K562 (cell line): ENCODE measurements around the gene SERPINB7.

Experiments
- BRD4 ChIP-seq: fragments of 200-600 bp; sonication (generic); IDR thresholded peaks from 2 replicates; pipeline ENCODE4 v1.6.1; 2017; ENCODE audit warnings: inconsistent platforms
- NFRKB ChIP-seq: fragments of 450-650 bp; IDR thresholded peaks from 2 replicates; pipeline ENCODE4 v1.6.1; 2016; ENCODE audit warnings: low read depth
- PCBP1 ChIP-seq: fragments of 200-400 bp; formaldehyde crosslinking; IDR thresholded peaks from 2 replicates; pipeline ENCODE4 v1.6.1; 2018; ENCODE audit warnings: mild to moderate bottlenecking, low read depth, low read length; ENCODE audit not compliant: poor library complexity, severe bottlenecking
- PRPF4 ChIP-seq: fragments of 200-400 bp; formaldehyde crosslinking; IDR thresholded peaks from one replicate; pipeline ENCODE4 v1.6.1; 2017; ENCODE audit warnings: low read length, low read depth, mild to moderate bottlenecking; ENCODE audit not compliant: insufficient read depth, poor library complexity, severe bottlenecking
- REST ChIP-seq, 2 experiments: fragments of 450-650 bp; formaldehyde crosslinking in 1 of 2; IDR thresholded peaks; 2 replicates each; pipeline versions ENCODE4 v1.4.0 to v1.6.1; 2014 to 2020; ENCODE audit warnings: mild to moderate bottlenecking in 2 of 2, borderline replicate concordance in 1 of 2, low read depth in 1 of 2
- RHOXF2B ChIP-seq: fragments of 250-450 bp; sonication (Bioruptor Pico); conservative IDR thresholded peaks from 2 replicates; pipeline ENCODE4 v1.5.1; 2021
- XRCC3 ChIP-seq: fragments of 450-650 bp; IDR thresholded peaks from 2 replicates; pipeline ENCODE4 v1.6.1; 2017; ENCODE audit warnings: mild to moderate bottlenecking, moderate library complexity
- ZNF140 ChIP-seq: fragments of 250-450 bp; sonication (Bioruptor Pico); IDR thresholded peaks from 2 replicates; pipeline ENCODE4 v1.8.0; 2021; ENCODE audit warnings: moderate library complexity, mild to moderate bottlenecking, inconsistent platforms
- ZNF174 ChIP-seq: fragments of 250-450 bp; sonication (Bioruptor Pico); IDR thresholded peaks from 2 replicates; pipeline ENCODE4 v1.4.0; 2020; ENCODE audit warnings: mild to moderate bottlenecking
- ZZZ3 ChIP-seq: fragments of 450-650 bp; IDR thresholded peaks from 2 replicates; pipeline ENCODE4 v1.6.1; 2016; ENCODE audit warnings: antibody characterized with exemption, mild to moderate bottlenecking, moderate library complexity

DNA sequence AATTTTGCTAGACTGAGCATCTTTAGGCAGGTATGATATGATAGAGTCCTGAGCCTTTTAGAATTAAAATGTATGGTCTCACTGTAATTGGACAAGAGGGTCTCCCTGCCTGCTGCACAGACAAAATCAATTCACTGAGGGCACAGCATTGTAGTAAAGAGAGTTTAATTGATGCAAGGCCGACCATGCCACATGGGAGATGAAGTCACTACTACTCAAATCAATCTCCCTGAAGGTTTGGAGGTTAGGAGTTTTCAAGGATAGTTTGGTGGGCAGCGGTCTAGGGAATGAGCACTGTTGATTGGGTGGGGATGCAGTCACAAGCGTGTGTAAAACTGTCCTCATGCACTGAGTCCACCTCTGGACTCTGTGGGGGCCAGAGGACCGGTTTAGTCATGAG is 26.1 kb downstream of the SERPINB7 start:
- TF ChIP-seq PRPF4 (no peak), NFRKB (no peak), PCBP1 (no peak), REST (IDR thresholded peaks at IDR 0.05; ENCODE audit: borderline replicate concordance) (no peak), REST (CRISPR knock-in tag; IDR thresholded peaks at IDR 0.05; ENCODE audit: low read depth) (no peak), ZZZ3 (no peak), BRD4 (no peak), RHOXF2B (no peak), XRCC3 (no peak), ZNF140 (CRISPR knock-in tag) (no peak), ZNF174 (no peak)
